OCI-LY1 (cell line): ENCODE measurements around the gene ACHE.

Experiments
- H2AFZ ChIP-seq: fragments of 200-600 bp; sonication (generic), shearing (Covaris generic); 2 replicates; pipeline ENCODE4 v1.6.0; 2014; ENCODE audit warnings: antibody characterized with exemption, mild to moderate bottlenecking, low read length
- H3F3A ChIP-seq: fragments of 200-600 bp; sonication (generic), shearing (Covaris generic); 2 replicates; pipeline ENCODE4 v1.6.0; 2014; ENCODE audit warnings: mild to moderate bottlenecking, antibody characterized with exemption, low read length, moderate library complexity; ENCODE audit not compliant: insufficient read depth
- H3K27ac ChIP-seq: fragments of 200-600 bp; sonication (generic); 2 replicates; pipeline ENCODE4 v1.5.1; 2014; ENCODE audit warnings: low read length, mixed run types, mild to moderate bottlenecking, low read depth; ENCODE audit not compliant: poor library complexity, severe bottlenecking
- H3K27me3 ChIP-seq: fragments of 200-600 bp; sonication (generic); 2 replicates; pipeline ENCODE4 v1.6.0; 2014; ENCODE audit warnings: antibody characterized with exemption, mild to moderate bottlenecking, low read length, moderate library complexity; ENCODE audit not compliant: insufficient read depth
- H3K36me3 ChIP-seq: fragments of 200-600 bp; sonication (generic); 2 replicates; pipeline ENCODE4 v1.6.1; 2014; ENCODE audit warnings: mild to moderate bottlenecking, antibody characterized with exemption, low read length, moderate library complexity, mixed read lengths; ENCODE audit not compliant: insufficient read depth
- H3K4me1 ChIP-seq: fragments of 200-600 bp; sonication (generic); 2 replicates; pipeline ENCODE4 v1.5.1; 2014; ENCODE audit warnings: mild to moderate bottlenecking, low read length, moderate library complexity; ENCODE audit not compliant: insufficient read depth, severe bottlenecking
- H3K4me2 ChIP-seq: fragments of 200-600 bp; sonication (generic), shearing (Covaris generic); 2 replicates; pipeline ENCODE4 v1.6.1; 2014; ENCODE audit warnings: low read length
- H3K4me3 ChIP-seq: fragments of 200-600 bp; sonication (generic); 2 replicates; pipeline ENCODE4 v1.5.1; 2014; ENCODE audit warnings: low read length, low read depth, mild to moderate bottlenecking, mixed read lengths; ENCODE audit not compliant: poor library complexity, severe bottlenecking
- H3K79me2 ChIP-seq: fragments of 200-600 bp; shearing (Covaris generic); 2 replicates; pipeline ENCODE4 v1.6.1; 2016; ENCODE audit warnings: mixed run types, low read length, mixed read lengths; ENCODE audit not compliant: insufficient read depth
- H3K9ac ChIP-seq: fragments of 200-600 bp; sonication (generic), shearing (Covaris generic); 2 replicates; pipeline ENCODE4 v1.6.1; 2014; ENCODE audit warnings: mild to moderate bottlenecking, low read length, mixed read lengths
- H3K9me2 ChIP-seq: fragments of 200-600 bp; sonication (generic), shearing (Covaris generic); 2 replicates; pipeline ENCODE4 v1.6.1; 2014; ENCODE audit warnings: low read depth, mild to moderate bottlenecking, low read length, mixed read lengths
- H3K9me3 ChIP-seq: fragments of 200-600 bp; shearing (Covaris generic); 2 replicates; pipeline ENCODE4 v1.6.1; 2014; ENCODE audit warnings: low read length, mixed read lengths
- H4K20me1 ChIP-seq: fragments of 200-600 bp; sonication (generic), shearing (Covaris generic); 2 replicates; pipeline ENCODE4 v1.6.0; 2016; ENCODE audit warnings: mild to moderate bottlenecking, low read length; ENCODE audit not compliant: insufficient read depth
- EZH2 ChIP-seq: fragments of 200-600 bp; sonication (generic), shearing (Covaris generic); IDR thresholded peaks from 2 replicates; pipeline ENCODE4 v1.8.0; 2017; ENCODE audit warnings: borderline replicate concordance, mixed run types, mild to moderate bottlenecking, antibody characterized with exemption, low read length, moderate library complexity, mixed read lengths
- TF ChIP-seq, protein P1 (sequence below): fragments of 200-600 bp; sonication (generic), shearing (Covaris generic); IDR thresholded peaks from 2 replicates; pipeline ENCODE4 v1.5.1; 2017; ENCODE audit warnings: mild to moderate bottlenecking, antibody characterized with exemption, low read length, moderate library complexity, mixed read lengths

Gene ACHE

DNA sequence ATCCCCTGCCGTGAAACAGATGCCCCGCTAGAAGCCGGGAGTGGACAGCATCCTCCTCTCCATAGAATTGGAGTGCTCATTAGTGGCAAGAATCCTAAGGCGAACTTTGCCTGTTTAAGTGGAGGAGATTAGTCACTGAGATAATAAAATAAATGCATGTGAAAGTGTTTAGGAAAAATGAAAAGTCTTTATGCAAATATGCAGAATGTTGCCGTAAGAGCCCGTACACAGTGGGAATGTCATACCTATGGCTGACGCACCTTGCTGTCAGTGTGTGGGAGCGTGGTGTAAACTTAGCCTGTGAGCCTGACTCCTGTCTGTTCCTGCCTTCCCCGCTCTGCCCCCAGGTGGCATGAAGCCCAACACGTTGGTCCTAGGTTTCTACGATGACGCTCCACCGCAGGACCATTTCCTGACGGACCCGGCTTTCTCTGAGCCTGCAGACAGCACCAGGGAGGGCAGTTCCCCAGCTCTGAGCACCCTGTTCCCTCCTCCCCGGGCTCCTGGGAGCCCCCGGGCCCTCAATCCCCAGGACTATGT lies 30.2 kb downstream of the ACHE start:
- H3K27ac ChIP-seq: no peak overlapping the region
- no peak overlapping the region for H3K4me3 ChIP-seq

DNA sequence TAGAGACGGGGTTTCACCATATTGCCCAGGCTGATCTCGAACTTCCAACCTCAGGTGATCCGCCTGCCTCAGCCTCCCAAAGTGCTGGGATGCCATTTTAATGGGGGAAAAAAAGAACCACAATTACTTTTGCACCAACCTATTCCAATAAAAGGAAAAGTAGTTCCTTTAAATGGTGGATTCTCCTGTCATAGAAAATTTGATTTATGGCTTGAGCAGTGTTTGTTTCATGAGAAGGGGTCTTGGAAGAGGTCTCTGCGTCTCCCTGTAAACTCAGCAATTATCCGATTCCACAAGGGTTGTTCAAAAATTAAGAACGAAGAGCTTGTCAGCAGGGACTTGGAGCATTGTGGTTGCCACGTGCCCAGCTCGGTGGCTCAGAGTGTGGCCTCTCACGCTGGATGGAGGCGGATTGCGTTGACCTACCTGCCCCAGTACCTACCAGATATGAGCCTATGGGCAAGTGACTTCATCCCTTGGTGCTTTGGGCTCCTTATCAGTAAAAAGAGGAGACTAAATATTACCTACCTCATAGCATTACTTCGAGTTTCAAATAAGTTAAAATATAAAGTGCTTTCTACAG lies 31.3 kb downstream of the ACHE start:
- Histone ChIP-seq H3K9ac (no peak overlapping the region), H3K79me2 (no peaks in the 10 kb centered on the region), H2AFZ (no peak overlapping the region), H3K9me3 (no peaks in the 10 kb centered on the region), H3K27me3 (no peaks in the 10 kb centered on the region), H3K36me3 (peaks cover 27% of the 10 kb centered on the region), H4K20me1 (no peaks in the 10 kb centered on the region), H3K27ac (no peak overlapping the region), H3F3A (no peaks in the 10 kb centered on the region), H3K9me2 (no peaks in the 10 kb centered on the region), H3K4me1 (peaks cover 38% of the 10 kb centered on the region), H3K4me2 (no peak overlapping the region), H3K4me3 (no peak overlapping the region)
- TF ChIP-seq, protein P1, sequence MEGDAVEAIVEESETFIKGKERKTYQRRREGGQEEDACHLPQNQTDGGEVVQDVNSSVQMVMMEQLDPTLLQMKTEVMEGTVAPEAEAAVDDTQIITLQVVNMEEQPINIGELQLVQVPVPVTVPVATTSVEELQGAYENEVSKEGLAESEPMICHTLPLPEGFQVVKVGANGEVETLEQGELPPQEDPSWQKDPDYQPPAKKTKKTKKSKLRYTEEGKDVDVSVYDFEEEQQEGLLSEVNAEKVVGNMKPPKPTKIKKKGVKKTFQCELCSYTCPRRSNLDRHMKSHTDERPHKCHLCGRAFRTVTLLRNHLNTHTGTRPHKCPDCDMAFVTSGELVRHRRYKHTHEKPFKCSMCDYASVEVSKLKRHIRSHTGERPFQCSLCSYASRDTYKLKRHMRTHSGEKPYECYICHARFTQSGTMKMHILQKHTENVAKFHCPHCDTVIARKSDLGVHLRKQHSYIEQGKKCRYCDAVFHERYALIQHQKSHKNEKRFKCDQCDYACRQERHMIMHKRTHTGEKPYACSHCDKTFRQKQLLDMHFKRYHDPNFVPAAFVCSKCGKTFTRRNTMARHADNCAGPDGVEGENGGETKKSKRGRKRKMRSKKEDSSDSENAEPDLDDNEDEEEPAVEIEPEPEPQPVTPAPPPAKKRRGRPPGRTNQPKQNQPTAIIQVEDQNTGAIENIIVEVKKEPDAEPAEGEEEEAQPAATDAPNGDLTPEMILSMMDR: no peak
- TF ChIP-seq EZH2: no peak

More for the DNA sequence above, 30.2 kb downstream of the ACHE start:
- Histone ChIP-seq H3K9me3 (no peaks in the 10 kb centered on the region), H3K4me2 (no peak overlapping the region), H3F3A (no peaks in the 10 kb centered on the region), H3K9me2 (no peaks in the 10 kb centered on the region), H2AFZ (no peak overlapping the region), H3K36me3 (peaks cover 21% of the 10 kb centered on the region), H3K9ac (no peak overlapping the region), H3K79me2 (no peaks in the 10 kb centered on the region), H4K20me1 (no peaks in the 10 kb centered on the region), H3K4me1 (peaks cover 38% of the 10 kb centered on the region), H3K27me3 (no peaks in the 10 kb centered on the region)
- no peak for TF ChIP-seq EZH2
- TF ChIP-seq, protein P1: no peak

DNA sequence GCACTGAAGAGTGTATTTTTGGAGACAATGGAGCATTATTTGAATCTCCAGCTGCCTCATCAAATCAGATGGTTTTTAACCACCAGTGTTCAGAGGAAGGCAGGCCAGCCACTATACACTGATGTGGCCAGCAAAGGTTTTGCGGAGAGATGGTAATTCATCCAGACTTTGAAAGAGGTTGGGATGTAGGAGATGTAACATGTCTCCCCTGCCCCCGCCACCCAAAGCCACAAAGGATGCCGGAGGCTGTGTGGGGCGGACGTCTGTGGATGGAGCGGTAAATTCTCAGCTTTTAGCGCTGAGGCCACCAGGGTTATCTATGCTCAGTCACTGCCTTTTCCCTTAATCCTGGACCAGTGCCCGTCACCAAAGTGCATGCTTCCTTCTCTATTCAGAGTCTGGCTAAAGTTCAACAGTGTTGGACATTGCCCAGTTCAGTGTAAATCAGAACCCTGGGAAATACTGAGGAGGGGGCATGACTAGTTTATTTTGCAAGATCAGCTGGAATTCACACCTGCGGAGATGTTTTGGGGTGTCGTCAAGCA lies 32.2 kb downstream of the ACHE start:
- Histone ChIP-seq H3K79me2 (no peaks in the 10 kb centered on the region), H2AFZ (no peak overlapping the region), H3K9me3 (no peaks in the 10 kb centered on the region), H3K9me2 (no peaks in the 10 kb centered on the region), H3K27me3 (no peaks in the 10 kb centered on the region), H4K20me1 (no peaks in the 10 kb centered on the region), H3K4me1 (peaks cover 38% of the 10 kb centered on the region), H3K4me2 (no peak overlapping the region), H3F3A (no peaks in the 10 kb centered on the region), H3K9ac (no peak overlapping the region), H3K4me3 (no peak overlapping the region), H3K27ac (no peak overlapping the region), H3K36me3 (peaks cover 27% of the 10 kb centered on the region)
- TF ChIP-seq, protein P1: no peak
